GM19193 (cell line): Measurements from ENCODE around the gene MGAT4C.

Experiments
- POLR2A ChIP-seq: IDR thresholded peaks from 4 replicates; pipeline ENCODE4 v1.6.1; 2011; ENCODE audit not compliant: insufficient read depth, insufficient read length; ENCODE audit errors: extremely low read depth

Gene MGAT4C

GRCh38 chr12:86256163-86256562 lies at the start of gene MGAT4C:
Gene MGAT4C, minus strand, starts transcription at chr12:86256391.
- TF ChIP-seq POLR2A, result no peak

- TF ChIP-seq POLR2A, result no peak
Observed at GRCh38 chr12:86293682-86294240, 37.6 kb upstream of the MGAT4C start.

- TF ChIP-seq POLR2A, result no peak
Observed at GRCh38 chr12:86292480-86292879, 36.3 kb upstream of the MGAT4C start.

GRCh38 chr12:86290615-86291014 lies 34.4 kb upstream of the MGAT4C start:
- TF ChIP-seq POLR2A, result no peak

- no peak for TF ChIP-seq POLR2A
Observed at GRCh38 chr12:86286119-86286518, 29.9 kb upstream of the MGAT4C start.

- no peak for TF ChIP-seq POLR2A
Observed at GRCh38 chr12:86283620-86284019, 27.4 kb upstream of the MGAT4C start.

GRCh38 chr12:86275356-86275755 lies 19.2 kb upstream of the MGAT4C start:
- no peak for TF ChIP-seq POLR2A

GRCh38 chr12:86265329-86265695 lies 9.1 kb upstream of the MGAT4C start:
- no peak for TF ChIP-seq POLR2A

GRCh38 chr12:86264451-86265328 lies 8.5 kb upstream of the MGAT4C start:
- no peak for TF ChIP-seq POLR2A

- TF ChIP-seq POLR2A, result no peak
Observed at GRCh38 chr12:86261578-86261977, 5.4 kb upstream of the MGAT4C start.

GRCh38 chr12:86261142-86261541 lies 5.0 kb upstream of the MGAT4C start:
- no peak for TF ChIP-seq POLR2A

GRCh38 chr12:86260183-86260582 lies 4.0 kb upstream of the MGAT4C start:
- TF ChIP-seq POLR2A, result no peak

- TF ChIP-seq POLR2A, result no peak
Observed at GRCh38 chr12:86257134-86257533, 943 bp upstream of the MGAT4C start.

GRCh38 chr12:86254399-86255107 lies 1.6 kb downstream of the MGAT4C start:
- no peak for TF ChIP-seq POLR2A

GRCh38 chr12:86249851-86250250 lies 6.3 kb downstream of the MGAT4C start:
- TF ChIP-seq POLR2A, result no peak

- TF ChIP-seq POLR2A, result no peak
Observed at GRCh38 chr12:86249276-86249675, 6.9 kb downstream of the MGAT4C start.

- no peak for TF ChIP-seq POLR2A
Observed at GRCh38 chr12:86247871-86248270, 8.3 kb downstream of the MGAT4C start.

- no peak for TF ChIP-seq POLR2A
Observed at GRCh38 chr12:86241600-86241999, 14.6 kb downstream of the MGAT4C start.
